PC-9 (cell line): ENCODE measurements around the gene CD63.

Experiments used
- EZH2 ChIP-seq: fragments of 200-600 bp; sonication (generic); IDR thresholded peaks from 2 replicates; pipeline ENCODE4 v1.8.0; 2017; ENCODE audit warnings: antibody characterized with exemption, low read depth
- TF ChIP-seq, protein P1 (sequence below): fragments of 200-600 bp; sonication (generic); conservative IDR thresholded peaks from 2 replicates; pipeline ENCODE4 v1.6.1; 2017; ENCODE audit warnings: mixed run types, antibody characterized with exemption, mild to moderate bottlenecking, moderate library complexity

DNA sequence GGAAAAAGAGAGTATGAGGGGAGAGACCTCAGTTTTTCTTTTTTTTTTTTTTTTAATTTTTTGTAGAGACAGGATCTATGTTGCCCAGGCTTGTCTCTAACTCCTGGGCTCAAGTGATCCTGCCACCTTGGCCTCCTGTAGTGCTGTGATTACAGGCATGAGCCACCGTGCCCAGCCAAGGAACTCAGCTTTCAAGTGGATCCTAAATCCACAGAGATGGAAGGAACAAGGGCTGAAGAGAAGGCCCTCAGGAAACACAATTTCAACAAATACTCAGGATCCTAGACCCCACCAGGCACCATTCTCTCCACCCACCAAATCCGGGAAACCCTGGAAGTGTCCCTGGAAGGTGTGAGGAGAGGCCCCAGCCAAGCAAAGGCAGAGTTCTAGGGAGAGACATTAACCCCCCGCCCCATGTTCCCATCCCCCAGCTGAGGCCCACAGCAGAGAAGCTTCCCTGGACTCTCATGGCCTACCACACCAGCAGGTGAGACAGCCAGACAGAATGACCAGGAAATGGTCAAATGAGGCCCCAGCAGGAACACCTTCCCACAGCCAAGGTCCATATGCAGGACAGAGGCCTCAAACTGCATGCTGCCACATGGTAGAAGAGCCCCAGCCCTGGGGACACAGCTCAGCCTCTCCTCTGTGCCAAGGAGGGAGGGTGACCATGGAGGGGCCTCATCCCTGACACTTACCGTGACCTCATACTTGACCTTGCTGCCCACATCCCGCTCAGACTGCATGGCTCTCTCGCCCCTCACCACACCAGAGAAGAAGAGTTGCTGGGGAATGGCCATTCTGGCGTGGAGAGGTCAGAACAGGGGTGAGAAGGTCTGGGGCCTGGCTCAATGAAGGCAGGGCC is 35.3 kb downstream of the CD63 start:
- TF ChIP-seq EZH2: no peak
- TF ChIP-seq, protein P1, sequence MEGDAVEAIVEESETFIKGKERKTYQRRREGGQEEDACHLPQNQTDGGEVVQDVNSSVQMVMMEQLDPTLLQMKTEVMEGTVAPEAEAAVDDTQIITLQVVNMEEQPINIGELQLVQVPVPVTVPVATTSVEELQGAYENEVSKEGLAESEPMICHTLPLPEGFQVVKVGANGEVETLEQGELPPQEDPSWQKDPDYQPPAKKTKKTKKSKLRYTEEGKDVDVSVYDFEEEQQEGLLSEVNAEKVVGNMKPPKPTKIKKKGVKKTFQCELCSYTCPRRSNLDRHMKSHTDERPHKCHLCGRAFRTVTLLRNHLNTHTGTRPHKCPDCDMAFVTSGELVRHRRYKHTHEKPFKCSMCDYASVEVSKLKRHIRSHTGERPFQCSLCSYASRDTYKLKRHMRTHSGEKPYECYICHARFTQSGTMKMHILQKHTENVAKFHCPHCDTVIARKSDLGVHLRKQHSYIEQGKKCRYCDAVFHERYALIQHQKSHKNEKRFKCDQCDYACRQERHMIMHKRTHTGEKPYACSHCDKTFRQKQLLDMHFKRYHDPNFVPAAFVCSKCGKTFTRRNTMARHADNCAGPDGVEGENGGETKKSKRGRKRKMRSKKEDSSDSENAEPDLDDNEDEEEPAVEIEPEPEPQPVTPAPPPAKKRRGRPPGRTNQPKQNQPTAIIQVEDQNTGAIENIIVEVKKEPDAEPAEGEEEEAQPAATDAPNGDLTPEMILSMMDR: no peak
